ENCODE measurements around the gene DACH1.

The DACH1 gene

DNA sequence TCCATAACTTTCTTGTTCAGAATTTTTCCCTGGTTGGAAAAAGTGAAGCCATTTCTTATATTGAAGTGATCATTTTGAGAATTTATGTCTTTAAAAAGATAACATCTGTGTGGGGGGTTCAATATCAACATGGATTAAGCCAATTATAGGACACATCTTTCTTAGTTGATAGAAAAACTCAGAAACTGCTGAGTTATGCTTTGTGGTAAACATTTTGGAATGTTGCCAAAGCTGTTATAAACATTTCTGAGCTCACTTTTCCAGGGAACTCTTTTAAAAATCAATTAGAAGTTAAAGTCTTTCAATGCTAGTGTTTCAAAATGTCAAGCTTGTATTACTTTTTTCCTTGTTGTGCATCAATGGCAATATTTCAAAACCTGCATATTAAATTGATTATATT is 248.8 kb downstream of the DACH1 start:
- DNase-seq = no peak

DNA sequence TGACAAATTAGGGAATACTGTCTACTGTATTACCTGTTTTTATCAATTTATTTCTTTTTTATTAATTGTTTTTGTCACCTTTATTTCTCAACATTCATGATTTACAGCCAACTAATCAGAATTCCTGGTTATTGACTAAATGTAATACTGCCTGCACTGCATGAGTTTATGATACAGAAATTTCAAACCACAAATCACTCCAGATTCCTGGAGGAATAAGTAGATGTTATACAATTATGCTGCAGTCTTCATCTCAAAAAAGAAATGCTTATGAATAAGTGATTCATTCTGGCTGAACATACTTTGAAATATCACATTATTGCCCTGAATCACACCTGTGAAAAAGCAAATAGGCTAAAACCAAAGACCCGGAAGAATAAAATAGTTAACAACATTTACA is 249.7 kb downstream of the DACH1 start:
- DNase-seq = no peak

DNA sequence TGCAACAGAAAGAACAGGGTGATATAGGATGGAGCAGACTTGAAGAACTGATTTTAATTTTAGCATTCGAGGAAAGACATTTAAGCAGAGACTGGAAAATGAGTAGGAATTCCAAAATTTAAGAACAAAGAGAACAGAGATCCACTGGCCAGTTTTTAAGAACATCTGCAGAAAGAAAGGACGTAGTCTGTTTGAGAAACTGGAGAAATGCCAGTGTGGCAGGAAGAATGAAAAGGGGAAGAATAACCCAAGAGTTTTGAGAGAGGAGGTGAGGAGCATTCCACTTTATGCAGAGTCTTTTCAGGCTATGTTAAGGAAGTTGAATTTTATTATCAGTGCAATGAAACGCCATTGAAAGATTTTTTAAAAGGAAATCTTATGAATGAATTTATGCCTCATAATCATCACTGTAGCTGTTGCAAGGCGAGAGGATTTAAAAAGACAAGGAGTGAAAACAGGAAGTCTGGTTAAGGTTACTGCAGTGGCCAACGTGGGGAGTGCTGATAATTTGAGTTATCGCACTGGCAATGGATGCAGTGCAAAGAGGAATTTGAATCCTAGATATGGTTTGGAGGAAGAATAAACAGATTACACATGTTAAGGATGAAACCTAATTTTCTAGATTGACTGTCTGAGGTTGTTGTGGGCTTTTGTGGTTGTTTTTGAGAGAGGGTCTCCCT is 253.8 kb downstream of the DACH1 start:
- DNase-seq = no peak

DNA sequence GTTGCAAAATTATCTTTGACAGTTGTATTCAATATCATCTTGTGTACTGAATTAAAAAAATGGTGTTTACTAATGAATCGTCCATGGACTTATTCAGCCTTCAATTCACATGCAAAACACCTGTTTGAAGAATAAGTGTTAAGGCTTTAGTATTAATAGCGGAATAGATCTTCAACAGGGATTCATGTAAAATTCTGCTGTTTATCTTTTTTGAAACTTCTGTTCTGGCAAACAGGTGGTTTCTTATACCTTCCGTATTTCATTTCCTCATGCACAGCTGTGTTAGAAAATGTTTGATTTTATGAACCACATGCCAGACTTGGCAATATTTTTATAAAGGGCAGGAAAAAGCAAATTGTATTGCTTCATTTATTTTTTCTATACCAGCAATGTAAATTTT is 255.7 kb downstream of the DACH1 start:
- no peak for DNase-seq

DNA sequence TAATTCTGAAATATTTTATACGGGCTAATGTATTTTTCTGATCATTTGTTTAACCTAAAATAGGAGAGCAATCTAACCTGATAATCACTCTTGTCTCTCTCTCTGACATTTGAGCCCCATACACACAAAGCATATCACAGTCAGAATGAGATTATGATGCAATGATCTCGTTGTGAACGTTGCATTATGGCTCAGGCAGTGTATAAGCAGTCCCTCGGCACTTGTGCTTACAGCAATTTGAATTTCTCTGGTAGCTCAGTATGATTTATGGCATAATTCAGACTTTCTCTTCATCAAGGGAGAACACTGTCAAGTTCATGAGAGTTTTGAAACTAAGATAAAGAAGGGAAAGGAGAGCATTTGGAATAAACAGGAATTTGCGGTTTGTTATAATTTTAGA is 256.1 kb downstream of the DACH1 start:
- no peak for DNase-seq

DNA sequence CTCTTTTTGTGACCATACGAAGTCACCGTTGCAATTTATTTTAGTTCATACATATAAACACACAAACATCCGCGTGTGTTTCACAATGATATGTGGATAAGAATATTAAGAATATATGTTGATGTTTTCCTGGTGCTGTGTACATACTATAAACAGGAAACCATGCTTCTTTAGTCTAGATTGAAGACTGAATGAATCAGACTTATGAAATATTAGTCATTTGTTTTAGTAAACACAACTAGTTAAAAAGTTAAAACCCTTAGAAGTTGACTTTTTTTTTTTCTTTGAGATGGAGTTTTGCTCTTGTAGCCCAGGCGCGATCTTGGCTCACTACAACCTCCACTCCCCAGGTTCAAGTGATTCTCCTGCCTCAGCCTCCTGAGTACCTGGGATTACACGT is 257.7 kb downstream of the DACH1 start:
- no peak for DNase-seq

DNA sequence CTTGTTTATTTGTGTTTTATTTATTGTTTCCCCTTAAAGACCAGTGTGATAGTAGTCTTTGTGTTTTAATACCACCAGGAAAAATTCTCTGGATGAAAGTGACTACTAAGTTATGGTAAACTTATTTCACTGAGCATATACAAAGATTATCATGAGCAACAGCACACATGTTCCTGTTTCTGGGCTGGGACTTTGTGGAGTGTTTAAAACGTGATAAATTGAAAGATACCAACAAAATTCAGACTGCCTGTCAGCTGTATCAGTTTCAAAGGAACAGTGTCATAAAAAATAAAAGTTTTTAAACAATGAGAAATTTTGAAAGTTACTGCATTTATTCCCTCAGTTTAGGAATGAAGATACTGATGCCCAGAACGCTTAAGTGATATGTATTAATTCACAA is 259.4 kb downstream of the DACH1 start:
- DNase-seq = no peak

DNA sequence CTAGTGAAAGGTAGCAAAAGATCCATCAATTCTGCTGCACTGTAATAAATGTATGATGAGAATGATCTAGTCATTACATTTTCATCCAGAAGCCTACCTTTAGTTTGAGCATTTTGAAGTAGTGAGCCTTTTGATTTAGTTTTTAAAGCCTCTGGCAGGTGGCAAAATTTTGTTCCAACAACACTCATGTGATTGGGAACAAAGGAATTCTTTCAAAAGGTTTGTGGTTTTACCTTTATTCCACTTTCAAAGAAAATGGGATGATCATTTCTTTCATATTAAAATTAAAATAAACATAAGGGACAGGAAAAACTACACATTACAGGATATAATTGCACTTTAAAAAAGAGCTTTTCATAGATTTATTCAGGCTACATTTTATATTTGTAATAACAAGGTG is 260.2 kb downstream of the DACH1 start:
- no peak for DNase-seq

DNA sequence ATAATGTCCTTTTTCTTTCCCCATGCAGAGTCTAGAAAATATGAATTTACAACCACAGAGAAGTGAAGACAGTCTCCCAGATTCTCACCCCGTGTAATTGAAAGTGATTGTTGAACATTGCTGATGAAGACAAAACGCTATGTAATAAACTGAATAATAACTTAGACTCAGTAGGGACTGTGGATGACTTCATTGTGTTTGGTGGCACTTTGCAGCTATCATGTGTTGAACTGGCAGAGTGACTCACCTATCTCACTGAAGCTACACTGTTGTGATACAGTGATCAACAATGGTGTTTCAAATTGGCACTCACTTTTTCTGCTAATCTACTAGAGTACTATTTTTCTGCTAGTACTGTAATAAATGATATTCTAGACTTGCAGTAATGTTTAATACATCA is 261.3 kb downstream of the DACH1 start:
- DNase-seq = no peak

DNA sequence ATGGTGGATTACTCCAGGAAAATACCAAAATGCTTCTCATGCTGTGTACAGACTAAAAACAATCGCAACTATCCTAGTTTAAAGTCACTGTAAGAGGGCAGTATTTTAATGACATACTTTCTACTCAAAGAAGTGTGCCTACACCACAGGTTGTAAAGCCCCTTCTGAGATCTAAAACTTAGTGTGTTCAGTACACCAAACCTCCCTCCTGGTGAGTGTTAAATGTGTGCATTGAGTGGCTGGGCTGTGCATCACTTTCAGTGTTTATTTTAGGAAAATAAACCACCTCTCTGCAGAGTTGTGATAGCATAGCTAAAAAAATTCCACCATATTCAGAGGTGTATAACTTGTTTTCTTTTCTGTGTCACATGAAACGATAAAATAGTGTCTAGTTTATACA is 263.7 kb downstream of the DACH1 start:
- no peak for DNase-seq

DNA sequence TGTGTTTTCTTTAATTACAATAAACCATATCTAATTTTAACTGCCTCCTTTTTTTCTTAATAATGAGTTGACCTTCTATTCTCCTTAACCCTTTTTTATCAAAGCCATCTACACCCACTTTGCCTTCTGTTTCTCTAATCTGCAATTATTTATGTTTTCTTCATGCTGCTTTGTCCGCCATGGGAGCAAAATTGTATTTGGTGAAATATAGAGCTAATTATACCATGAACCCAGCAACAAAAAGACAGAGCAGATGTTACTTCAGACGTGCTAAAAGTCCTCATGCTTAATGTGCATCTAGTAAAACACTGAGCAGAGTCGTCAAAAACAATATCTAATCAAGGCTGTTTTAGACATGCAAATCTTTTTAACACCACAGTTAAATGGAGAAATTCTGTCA is 264.7 kb downstream of the DACH1 start:
- DNase-seq = peak; percentile 96

DNA sequence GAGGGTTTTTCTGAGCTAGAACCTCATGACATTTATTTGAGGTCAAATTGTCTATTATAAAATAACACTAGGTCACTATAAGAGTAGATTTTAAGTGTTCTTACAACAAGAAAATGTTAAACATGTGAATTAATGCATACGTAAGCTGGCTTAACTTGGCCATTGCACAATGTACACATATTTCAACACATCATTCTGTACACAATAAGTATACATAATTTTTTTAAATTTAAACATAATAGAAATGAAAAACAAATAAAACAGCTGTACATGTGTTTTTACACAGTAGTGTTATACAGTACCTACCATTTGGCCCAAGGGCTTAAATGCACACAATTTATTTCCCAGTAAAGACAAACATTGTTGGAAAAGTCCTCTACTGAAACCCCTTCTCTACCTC is 269.9 kb downstream of the DACH1 start:
- DNase-seq = no peak

DNA sequence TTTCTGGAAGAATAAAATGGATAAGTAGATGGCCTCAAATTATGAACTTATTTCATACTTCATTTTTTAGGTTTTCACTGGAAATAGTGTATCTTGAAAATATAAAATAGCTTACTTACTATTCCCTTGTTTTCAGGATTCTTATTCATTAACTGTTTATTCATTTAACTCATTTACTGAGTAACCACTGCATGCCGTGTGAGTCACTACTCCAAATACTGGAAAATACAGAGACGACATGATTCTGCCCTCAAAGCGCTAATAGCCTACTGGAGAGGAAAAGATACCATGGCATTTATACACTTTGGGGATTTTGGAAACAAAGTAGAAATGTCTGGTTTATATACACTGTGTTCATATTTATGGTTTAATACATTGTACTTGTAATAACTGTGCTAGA is 270.9 kb downstream of the DACH1 start:
- DNase-seq = no peak

DNA sequence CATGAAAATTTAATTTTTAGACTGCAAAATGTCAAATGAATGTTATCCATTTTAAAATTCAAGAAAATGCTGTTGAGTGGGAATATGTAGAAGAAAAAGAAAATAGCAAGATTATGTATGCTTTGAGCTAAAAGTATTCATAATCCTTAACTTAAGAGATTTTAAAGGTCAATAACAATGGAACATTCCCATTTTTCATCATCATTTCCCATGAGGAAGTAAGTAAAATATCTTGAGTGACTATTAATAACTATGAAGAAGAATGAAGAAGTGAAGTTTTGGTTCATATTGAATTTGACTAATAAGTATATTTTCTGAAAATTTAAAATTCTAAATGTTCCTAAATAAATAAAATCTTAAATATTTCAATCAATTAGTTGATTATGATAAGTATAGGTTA is 273.4 kb downstream of the DACH1 start:
- no peak for DNase-seq

DNA sequence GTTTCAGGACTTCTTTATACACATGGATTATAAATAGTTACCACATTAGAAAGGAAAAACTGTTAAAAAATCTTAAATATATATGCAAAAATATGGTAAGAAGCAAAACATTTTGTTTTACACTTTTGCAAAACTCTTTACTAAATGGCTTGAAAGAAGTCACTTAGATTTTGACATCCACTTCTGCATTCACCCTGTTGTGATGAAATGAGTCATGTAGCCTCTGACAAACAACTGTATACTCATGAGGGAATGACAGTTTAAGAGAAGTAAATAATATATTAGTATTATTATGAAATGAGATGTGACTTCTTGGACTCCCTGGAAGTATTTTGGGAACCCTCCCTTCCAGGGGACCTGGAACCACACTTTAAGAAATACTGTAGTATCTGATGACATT is 275.6 kb downstream of the DACH1 start:
- DNase-seq = no peak

DNA sequence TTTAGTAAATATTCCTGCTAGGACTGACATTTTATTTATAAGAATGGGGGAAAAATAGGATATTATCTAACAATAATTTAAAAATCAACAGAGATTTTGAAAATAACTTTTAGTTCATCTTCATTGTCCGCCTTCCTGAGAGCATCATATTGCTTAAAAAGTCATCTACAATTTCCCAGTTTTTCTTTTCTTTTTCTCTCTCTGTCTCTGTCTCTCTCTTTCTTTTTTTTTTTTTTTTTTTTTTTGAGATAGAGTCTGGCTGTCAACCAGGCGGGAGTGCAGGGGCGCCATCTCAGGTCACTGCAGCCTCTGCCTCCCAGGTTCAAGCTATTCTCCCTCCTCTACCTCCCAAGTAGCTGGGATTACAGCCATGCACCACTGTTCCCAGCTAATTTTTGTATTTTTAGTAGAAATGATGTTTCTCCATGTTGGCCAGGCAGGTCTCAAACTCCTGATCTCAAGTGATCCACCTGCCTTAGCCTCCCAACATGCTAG is 276.3 kb downstream of the DACH1 start:
- DNase-seq = no peak

DNA sequence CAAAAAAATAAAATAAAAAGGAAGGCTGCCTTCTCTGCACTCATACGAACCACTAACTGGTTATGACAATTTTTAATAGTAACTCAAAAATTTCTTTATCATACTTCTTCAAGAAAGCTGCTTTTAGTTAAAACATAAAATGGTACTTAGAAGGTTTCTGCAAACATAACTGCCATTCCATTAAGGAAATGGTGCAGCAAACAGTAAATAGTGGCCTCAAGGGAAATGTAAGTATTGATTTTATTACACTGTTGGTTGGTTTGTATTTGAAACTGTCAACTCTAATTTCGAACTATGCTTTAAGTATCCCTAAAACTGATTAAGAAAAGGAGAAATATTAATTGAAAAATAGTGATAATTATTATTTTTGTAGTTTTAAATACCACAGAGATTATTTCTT is 278.0 kb downstream of the DACH1 start:
- DNase-seq = no peak

DNA sequence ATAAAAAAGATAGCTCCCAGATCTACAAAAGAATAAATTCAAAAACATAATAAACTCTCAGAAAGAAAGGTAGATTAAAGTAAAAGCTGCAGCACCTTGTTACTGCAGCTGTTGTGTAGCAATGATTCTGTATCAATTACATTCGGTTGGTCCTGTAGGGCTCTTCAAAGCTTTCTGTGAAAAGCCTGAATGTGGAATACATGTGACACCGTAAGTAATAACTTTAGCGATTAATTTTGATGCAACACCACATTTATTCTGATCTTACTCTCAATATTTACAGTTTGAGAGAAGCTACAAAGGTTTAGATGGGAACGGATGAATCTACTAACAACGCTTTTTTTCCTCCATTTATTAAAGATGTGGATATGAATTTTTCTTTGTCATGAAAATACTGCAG is 279.2 kb downstream of the DACH1 start:
- DNase-seq = no peak

DNA sequence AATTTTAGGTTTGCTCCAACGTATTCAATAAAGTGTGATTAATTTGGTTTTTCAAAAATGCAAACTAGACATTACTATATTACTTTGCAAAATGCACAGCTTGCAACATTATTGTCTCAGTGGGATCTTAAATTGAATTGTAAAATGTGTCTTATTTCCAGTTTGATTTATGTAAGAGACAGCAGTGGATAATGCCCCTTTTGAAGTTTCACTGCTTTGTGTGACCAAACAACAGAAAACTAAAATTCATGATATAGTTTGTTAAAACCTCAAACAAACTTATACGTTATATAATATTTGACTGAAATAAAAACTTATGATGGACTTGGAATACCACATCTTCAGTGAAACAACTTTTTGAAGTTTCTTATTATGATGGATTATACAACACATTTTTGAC is 279.8 kb downstream of the DACH1 start:
- DNase-seq = no peak

DNA sequence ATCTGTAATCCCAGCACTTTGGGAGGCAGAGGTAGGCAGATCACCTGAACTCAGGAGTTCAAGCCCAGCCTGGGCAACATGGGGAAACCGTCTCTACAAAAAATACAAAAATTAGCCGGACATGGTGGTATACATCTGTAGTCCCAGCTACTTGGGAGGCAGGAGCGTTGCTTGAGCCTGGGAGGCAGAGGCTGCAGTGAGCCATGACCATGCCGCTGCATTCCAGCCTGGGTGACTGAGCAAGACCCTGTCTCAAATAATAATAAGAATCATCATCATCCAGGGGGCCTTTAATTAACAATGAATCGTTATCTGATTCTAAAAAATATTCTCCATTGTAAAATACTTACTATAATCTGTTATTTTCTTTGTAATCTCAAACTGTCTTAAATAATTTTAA is 283.4 kb downstream of the DACH1 start:
- DNase-seq = no peak

DNA sequence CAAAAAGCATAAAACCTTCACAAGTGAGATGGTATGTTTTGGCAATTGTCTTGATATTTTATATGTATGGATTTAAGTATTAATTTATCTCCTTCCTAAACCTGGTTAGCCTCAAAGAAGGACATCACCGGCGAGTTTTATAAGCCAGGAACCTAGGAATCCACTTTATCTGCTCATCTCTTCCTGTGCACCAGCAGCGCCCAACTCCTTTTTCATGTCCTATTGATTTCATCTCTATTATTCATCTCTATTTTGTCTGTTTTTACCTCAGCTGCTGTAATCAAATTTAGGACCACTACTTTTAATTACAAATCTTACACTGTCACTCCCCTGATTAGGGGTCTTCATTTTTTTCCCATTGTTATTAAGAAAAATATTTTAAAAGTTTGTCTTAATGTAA is 286.4 kb downstream of the DACH1 start:
- no peak for DNase-seq

DNA sequence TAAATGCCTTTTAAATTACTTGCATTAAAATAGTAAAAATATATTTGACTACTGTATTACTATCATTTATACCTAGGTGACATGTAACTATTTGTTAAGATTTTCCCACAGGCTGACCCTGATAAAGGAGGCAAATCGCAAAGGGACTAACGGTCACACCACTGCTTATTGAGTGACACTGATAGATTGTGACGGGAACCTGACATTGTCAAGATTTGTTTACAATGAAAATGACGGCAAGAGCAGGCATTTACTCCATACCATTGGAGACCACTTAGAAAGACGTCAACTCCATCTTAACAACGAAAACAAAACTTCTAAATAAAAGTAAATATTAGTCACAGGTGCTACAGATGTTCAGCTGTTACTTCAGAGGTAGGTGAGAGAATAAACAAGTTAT is 289.0 kb downstream of the DACH1 start:
- DNase-seq = no peak

DNA sequence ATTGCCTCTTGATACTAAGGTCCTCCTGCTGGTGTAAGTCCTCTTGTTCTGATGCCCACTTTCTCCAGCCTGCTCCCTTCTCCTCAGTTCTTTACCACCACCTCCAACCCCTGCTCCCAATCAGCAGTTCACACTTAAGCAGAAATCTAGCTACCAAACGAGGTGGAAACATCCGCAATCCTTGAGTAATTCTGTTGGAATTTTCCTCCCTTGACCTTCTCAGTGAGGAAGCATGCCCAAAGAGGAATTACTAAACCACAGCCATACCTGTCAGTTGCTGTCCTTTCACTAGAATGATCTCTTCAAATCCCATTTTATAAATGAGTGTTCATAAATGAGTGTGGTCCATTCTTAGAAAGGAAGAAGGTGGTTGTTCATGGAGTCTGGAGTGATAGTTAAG is 289.9 kb downstream of the DACH1 start:
- no peak for DNase-seq

DNA sequence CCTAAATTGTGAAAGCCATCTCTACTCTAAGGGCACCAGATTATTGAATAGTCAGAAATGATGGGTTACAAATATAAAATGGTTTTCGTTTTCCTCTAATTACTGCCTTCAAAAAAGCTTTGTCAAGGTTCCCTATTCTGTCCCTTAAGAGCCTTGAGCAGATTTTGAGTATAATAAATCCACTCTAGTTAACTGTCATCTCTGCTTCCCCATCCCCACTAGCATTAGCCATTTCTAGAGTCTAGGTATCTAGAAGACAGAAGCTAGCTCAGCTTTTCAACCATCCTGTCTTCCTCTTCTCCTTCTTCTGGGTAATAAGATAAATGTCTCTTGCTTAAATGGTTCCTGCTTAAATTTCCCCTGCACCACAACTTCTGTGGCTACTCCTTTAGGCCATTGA is 290.4 kb downstream of the DACH1 start:
- DNase-seq = no peak

DNA sequence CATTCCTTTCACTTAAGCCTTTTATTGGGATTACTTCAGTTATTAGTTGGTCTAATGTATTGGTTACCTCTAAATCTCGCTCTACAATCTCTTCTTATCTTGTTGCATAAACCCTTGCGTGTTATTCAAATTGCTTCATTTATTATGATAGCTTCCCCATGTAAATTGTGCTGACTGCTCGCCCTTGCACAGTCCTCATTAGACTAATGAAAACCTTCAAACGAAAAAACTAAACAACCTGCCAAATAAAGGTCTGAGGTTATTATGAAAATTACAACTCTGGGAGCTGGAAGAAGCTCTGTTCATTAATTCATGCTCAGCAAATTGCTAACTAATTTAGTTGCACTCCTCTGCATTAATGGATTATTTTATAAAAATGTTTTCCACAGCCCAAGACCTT is 320.1 kb downstream of the DACH1 start:
- no peak for DNase-seq

DNA sequence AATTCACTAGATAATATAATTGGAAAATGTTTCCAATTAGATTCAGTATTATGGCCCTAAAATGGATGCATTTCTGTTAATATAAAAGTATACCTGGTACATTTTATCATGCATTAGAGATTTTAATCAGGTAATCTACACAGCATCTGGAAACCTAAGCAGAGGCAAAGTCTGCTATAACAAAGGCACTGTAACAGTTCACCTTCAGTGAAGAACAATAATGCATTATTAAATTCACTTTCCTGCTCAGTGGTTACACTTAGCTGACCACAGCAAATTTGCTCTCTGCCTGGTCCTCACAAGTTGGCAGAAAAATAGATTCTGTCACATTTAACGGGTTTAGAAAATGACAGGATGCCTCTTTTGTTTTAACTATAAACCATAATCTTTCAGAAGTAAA is 326.9 kb downstream of the DACH1 start:
- DNase-seq = no peak

Measured in NCI-H1417 treated with DMSO at 0.1 percent for 48 hours (cell line).